GM12801 (cell line): ENCODE results near the gene TNPO1.

Experiments used
- CTCF ChIP-seq: IDR thresholded peaks from one replicate; pipeline ENCODE4 v1.5.1; 2011; ENCODE audit warnings: control low read depth; ENCODE audit not compliant: insufficient read length; ENCODE audit errors: extremely low read depth

The TNPO1 gene

GRCh38 chr5:72847989-72848473, 31.6 kb downstream of the TNPO1 start:
- no peak for TF ChIP-seq CTCF

- no peak for TF ChIP-seq CTCF
Measured at GRCh38 chr5:72848474-72849428, 32.3 kb downstream of the TNPO1 start.

GRCh38 chr5:72849546-72849945, 33.1 kb downstream of the TNPO1 start:
- TF ChIP-seq CTCF, result no peak

- TF ChIP-seq CTCF, result no peak
Measured at GRCh38 chr5:72850113-72850512, 33.7 kb downstream of the TNPO1 start.

- TF ChIP-seq CTCF, result no peak
Measured at GRCh38 chr5:72852356-72852755, 35.9 kb downstream of the TNPO1 start.

GRCh38 chr5:72854419-72854818, 38.0 kb downstream of the TNPO1 start:
- TF ChIP-seq CTCF, result no peak

- no peak for TF ChIP-seq CTCF
Measured at GRCh38 chr5:72855821-72856220, 39.4 kb downstream of the TNPO1 start.
